ENCODE results near the gene LRFN5.

Gene LRFN5

GRCh38 chr14:41913398-41913797 lies 306.7 kb downstream of the LRFN5 start:
- no peak for DNase-seq

- no peak for DNase-seq
Observed at GRCh38 chr14:41915732-41916131, 309.1 kb downstream of the LRFN5 start.

GRCh38 chr14:41916313-41916712 lies 309.6 kb downstream of the LRFN5 start:
- no peak for DNase-seq

GRCh38 chr14:41925409-41925808 lies 318.7 kb downstream of the LRFN5 start:
- no peak for DNase-seq

GRCh38 chr14:41950428-41951151 lies 343.9 kb downstream of the LRFN5 start:
- no peak for DNase-seq
